ENCODE results near the gene ABCA4. TPM values are rescaled to one million over a fixed set of nuclear protein-coding genes. Genes with fewer than 3 reads are reported as not detected.

ABCA4 gene
- total RNA-seq, 2 donors from 2014 or later: 0.41 to 0.85 TPM

DNA sequence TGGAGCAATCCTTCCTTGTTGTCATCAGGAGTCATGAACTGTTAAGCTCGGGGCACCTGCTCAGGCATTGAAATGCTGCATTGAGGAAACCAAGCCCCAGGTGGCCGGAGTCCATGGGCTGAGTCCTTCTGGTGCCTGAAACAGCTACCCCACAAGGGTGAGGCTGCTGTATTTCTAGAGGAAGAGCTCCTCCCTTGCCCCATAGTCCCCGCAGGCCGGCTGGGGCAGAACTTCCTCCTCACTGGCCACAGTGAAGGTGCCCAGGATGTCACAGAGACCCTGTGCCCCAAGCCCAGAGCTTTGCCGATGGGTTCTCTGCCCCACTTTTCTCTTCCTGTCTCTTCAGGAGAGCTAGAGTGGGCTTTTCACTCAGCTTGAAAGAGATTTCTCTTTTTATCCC, 130.9 kb downstream of the ABCA4 start:
- no peaks in the 10 kb centered on the region for H3K36me3 ChIP-seq
- TF ChIP-seq POLR2A (IDR thresholded peaks at IDR 0.05): no peak
- no peak for TF ChIP-seq CTCF (IDR thresholded peaks at IDR 0.05)
- no peak for TF ChIP-seq POLR2AphosphoS5 (IDR thresholded peaks at IDR 0.05)
- H3K27me3 ChIP-seq (replicated peaks; ENCODE audit: insufficient read depth): no peaks in the 10 kb centered on the region
- intact Hi-C loops (cut with DNase I): no loop called here
- H3K27ac ChIP-seq: no peak overlapping the region
- no peak for DNase-seq (ENCODE audit: low spot score)
- no peaks in the 10 kb centered on the region for H3K4me1 ChIP-seq (replicated peaks)
- no peak overlapping the region for H3K4me3 ChIP-seq
- 81% methylated on average over 5 of the region's 5 CpGs for WGBS
- H3K9me3 ChIP-seq: no peaks in the 10 kb centered on the region

DNA sequence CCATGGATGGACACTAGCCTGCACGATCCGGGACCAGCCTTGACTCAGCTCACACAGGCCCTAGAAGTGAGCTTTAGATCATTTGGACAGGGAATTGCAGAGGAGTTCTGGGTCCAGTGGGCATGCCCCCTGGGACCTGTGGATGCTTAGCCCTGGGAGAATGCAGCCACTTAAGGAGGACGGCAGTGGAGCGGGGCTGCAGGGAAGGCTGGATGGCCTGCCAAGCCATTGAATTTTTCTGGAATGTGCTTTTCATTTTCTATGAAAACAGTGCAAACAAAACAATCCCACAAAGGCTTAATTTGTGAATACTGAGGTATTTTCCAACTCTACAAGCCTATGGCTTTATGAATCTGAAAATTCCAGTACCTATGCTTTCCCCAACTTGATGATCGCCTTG, 131.3 kb downstream of the ABCA4 start:
- WGBS: 86% methylated on average over 5 of the region's 5 CpGs
- Histone ChIP-seq H3K4me1 (replicated peaks) (no peaks in the 10 kb centered on the region), H3K4me3 (no peak overlapping the region), H3K27me3 (replicated peaks; ENCODE audit: insufficient read depth) (no peaks in the 10 kb centered on the region), H3K36me3 (no peaks in the 10 kb centered on the region), H3K27ac (no peak overlapping the region), H3K9me3 (no peaks in the 10 kb centered on the region)
- TF ChIP-seq CTCF (IDR thresholded peaks at IDR 0.05): no peak
- TF ChIP-seq POLR2AphosphoS5 (IDR thresholded peaks at IDR 0.05): no peak
- no peak for TF ChIP-seq POLR2A (IDR thresholded peaks at IDR 0.05)
- intact Hi-C loops (cut with DNase I): no loop called here
- no peak for DNase-seq (ENCODE audit: low spot score)

DNA sequence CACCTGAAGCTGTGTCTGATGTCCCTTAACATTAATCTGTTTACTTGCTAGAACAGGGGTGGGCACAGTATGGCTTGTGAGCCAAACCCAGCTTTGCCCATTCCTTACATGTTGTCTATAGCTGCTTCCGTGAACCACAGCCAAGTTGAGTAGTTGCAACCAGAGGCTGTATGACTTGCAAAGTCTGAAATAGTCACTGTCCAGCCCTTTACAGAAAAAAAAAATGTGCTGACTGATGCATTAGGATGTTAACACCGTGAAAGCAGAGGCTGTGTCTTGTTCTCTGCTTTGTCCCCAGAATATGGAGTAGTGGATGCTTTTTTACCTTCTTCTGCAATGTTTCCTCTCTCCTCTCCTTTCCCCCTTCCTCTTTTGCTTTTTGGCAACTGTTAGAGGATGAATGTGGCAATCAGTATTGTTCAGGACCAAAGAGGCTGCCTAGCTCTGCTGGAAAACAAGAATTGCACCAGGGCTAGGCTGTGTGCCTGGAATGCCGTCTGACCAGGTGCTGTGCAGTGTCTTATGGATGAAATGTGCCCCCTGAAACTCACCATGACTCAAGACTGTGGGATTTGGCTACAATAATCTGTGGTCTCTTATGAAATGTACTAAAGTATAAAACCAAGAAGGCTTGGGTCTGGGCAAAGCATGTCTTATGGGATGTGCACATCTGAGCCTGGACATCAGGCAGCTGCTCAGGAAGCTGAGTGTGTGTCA, 132.2 kb downstream of the ABCA4 start:
- Histone ChIP-seq H3K27me3 (replicated peaks; ENCODE audit: insufficient read depth) (no peaks in the 10 kb centered on the region), H3K36me3 (no peaks in the 10 kb centered on the region), H3K27ac (peak overlapping the region; percentile 43 to 53), H3K4me1 (replicated peaks) (no peaks in the 10 kb centered on the region), H3K9me3 (no peaks in the 10 kb centered on the region), H3K4me3 (no peak overlapping the region)
- TF ChIP-seq POLR2AphosphoS5 (IDR thresholded peaks at IDR 0.05): peak; percentile 75
- no peak for TF ChIP-seq POLR2A (IDR thresholded peaks at IDR 0.05)
- TF ChIP-seq CTCF (IDR thresholded peaks at IDR 0.05): no peak
- DNase-seq (ENCODE audit: low spot score): peak; percentile 63
- 27% methylated on average over 3 of the region's 3 CpGs for WGBS
- intact Hi-C loops (cut with DNase I): no loop called here

DNA sequence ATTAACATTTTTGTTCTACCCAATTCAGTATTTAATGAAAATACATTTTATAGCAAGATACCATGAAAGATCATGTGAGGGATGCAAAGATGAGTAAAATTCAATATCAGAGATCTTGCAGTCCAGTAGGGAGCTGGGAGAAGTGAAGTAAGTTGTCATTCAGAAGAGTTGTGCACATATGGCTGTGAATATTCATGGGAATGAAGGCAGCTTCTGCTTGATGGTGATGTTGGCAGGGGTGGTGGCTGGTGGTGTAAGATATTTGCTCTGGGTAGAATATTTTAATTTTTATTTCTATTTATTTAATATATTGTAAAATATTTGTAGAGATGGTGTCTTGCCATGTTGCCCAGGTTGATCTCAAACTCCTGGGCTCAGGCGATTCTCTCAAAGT, 139.7 kb downstream of the ABCA4 start:
- H3K9me3 ChIP-seq: no peaks in the 10 kb centered on the region
- H3K4me3 ChIP-seq: no peak overlapping the region
- H3K27ac ChIP-seq: no peak overlapping the region
- H3K27me3 ChIP-seq (replicated peaks; ENCODE audit: insufficient read depth): no peaks in the 10 kb centered on the region
- no peaks in the 10 kb centered on the region for H3K36me3 ChIP-seq
- DNase-seq (ENCODE audit: low spot score): no peak
- intact Hi-C loops (cut with DNase I): no loop called here
- WGBS: 89% methylated on average over 1 of the region's 1 CpG
- TF ChIP-seq CTCF (IDR thresholded peaks at IDR 0.05): no peak
- no peak for TF ChIP-seq POLR2AphosphoS5 (IDR thresholded peaks at IDR 0.05)
- TF ChIP-seq POLR2A (IDR thresholded peaks at IDR 0.05): no peak
- no peaks in the 10 kb centered on the region for H3K4me1 ChIP-seq (replicated peaks)
